Activated naive CD4-positive, alpha-beta T cell treated with anti-CD3 and anti-CD28 coated beads, Interleukin-2, amount 10 ng/mL, durations not matched to agents 7 days and 5 days (primary cell): Measurements from ENCODE around the gene SPDYE4.

Experiments used
- CTCF ChIA-PET: fragments of 350-600 bp; sonication (Branson Sonifier 250); formaldehyde crosslinking; loops from one replicate; lab custom pipeline; 2021; ENCODE audit warnings: antibody characterized with exemption; lab: Charles Lee
- DNase-seq: peaks from one replicate; pipeline ENCODE4 v3.0.0-alpha.2; 2020
- H3K27ac Mint-ChIP-seq: one replicate; pipeline ENCODE4 v1.8.0; 2021; ENCODE audit warnings: mild to moderate bottlenecking, moderate library complexity, mixed read lengths
- H3K27me3 Mint-ChIP-seq: one replicate; pipeline ENCODE4 v1.8.0; 2021; ENCODE audit warnings: mild to moderate bottlenecking, mixed read lengths
- H3K36me3 Mint-ChIP-seq: one replicate; pipeline ENCODE4 v1.8.0; 2021; ENCODE audit warnings: mixed read lengths
- H3K4me1 Mint-ChIP-seq: one replicate; pipeline ENCODE4 v1.8.0; 2021; ENCODE audit warnings: mixed read lengths
- H3K4me3 Mint-ChIP-seq: one replicate; pipeline ENCODE4 v1.8.0; 2021; ENCODE audit warnings: mild to moderate bottlenecking, moderate library complexity, mixed read lengths
- H3K9me3 Mint-ChIP-seq: one replicate; pipeline ENCODE4 v1.8.0; 2021; ENCODE audit warnings: mixed read lengths

The SPDYE4 gene

GRCh38 chr17:8725881-8726876 lies 32.2 kb downstream of the SPDYE4 start:
- Mint-ChIP-seq H3K36me3 (no peaks in the 10 kb centered on the region), H3K4me1 (no peaks in the 10 kb centered on the region), H3K27me3 (peaks cover 32% of the 10 kb centered on the region), H3K9me3 (no peaks in the 10 kb centered on the region), H3K4me3 (no peak overlapping the region), H3K27ac (no peak overlapping the region)
- DNase-seq, result no peak
- CTCF ChIA-PET, result interaction anchor here (1.1 kb wide), 1 partner anchor 316 kb away, joined by 3 read pairs; no protein-coding TSS in a partner anchor

GRCh38 chr17:8724451-8724850 lies 33.9 kb downstream of the SPDYE4 start:
- CTCF ChIA-PET, result interaction anchor here (1.0 to 1.3 kb wide), 2 partner anchors 313 to 314 kb away, joined by 3 to 4 read pairs; no protein-coding TSS in a partner anchor
- no peak for DNase-seq
- H3K36me3 Mint-ChIP-seq, result no peaks in the 10 kb centered on the region
- H3K4me3 Mint-ChIP-seq, result no peak overlapping the region
- no peak overlapping the region for H3K27ac Mint-ChIP-seq
- H3K27me3 Mint-ChIP-seq, result peaks cover 26% of the 10 kb centered on the region
- H3K4me1 Mint-ChIP-seq, result no peaks in the 10 kb centered on the region
- no peaks in the 10 kb centered on the region for H3K9me3 Mint-ChIP-seq

GRCh38 chr17:8720596-8720995 lies 37.8 kb downstream of the SPDYE4 start:
- no peaks in the 10 kb centered on the region for H3K4me1 Mint-ChIP-seq
- no peak overlapping the region for H3K4me3 Mint-ChIP-seq
- DNase-seq, result no peak
- H3K27ac Mint-ChIP-seq, result no peak overlapping the region
- H3K27me3 Mint-ChIP-seq, result peaks cover 20% of the 10 kb centered on the region
- H3K9me3 Mint-ChIP-seq, result peaks cover 2% of the 10 kb centered on the region
- H3K36me3 Mint-ChIP-seq, result no peaks in the 10 kb centered on the region
- CTCF ChIA-PET, result no interaction called here

GRCh38 chr17:8719291-8720246 lies 38.8 kb downstream of the SPDYE4 start:
- no peak overlapping the region for H3K27ac Mint-ChIP-seq
- no peak for DNase-seq
- H3K4me1 Mint-ChIP-seq, result no peaks in the 10 kb centered on the region
- H3K9me3 Mint-ChIP-seq, result peaks cover 2% of the 10 kb centered on the region
- no peak overlapping the region for H3K4me3 Mint-ChIP-seq
- CTCF ChIA-PET, result no interaction called here
- H3K36me3 Mint-ChIP-seq, result no peaks in the 10 kb centered on the region
- H3K27me3 Mint-ChIP-seq, result peaks cover 12% of the 10 kb centered on the region

- H3K27me3 Mint-ChIP-seq, result peaks cover 9% of the 10 kb centered on the region
- CTCF ChIA-PET, result interaction anchor here (0.7 kb wide), 1 partner anchor 9 kb away, joined by 3 read pairs; no protein-coding TSS in a partner anchor
- no peak overlapping the region for H3K4me3 Mint-ChIP-seq
- peaks cover 2% of the 10 kb centered on the region for H3K9me3 Mint-ChIP-seq
- no peak for DNase-seq
- no peak overlapping the region for H3K27ac Mint-ChIP-seq
- no peaks in the 10 kb centered on the region for H3K36me3 Mint-ChIP-seq
- no peaks in the 10 kb centered on the region for H3K4me1 Mint-ChIP-seq
Measured at GRCh38 chr17:8718001-8718563, 40.3 kb downstream of the SPDYE4 start.

GRCh38 chr17:8713878-8714277 lies 44.5 kb downstream of the SPDYE4 start:
- peaks cover 2% of the 10 kb centered on the region for H3K9me3 Mint-ChIP-seq
- no peak for DNase-seq
- CTCF ChIA-PET, result no interaction called here
- H3K4me1 Mint-ChIP-seq, result no peaks in the 10 kb centered on the region
- no peaks in the 10 kb centered on the region for H3K36me3 Mint-ChIP-seq
- H3K27ac Mint-ChIP-seq, result no peak overlapping the region
- H3K4me3 Mint-ChIP-seq, result no peak overlapping the region
- H3K27me3 Mint-ChIP-seq, result no peaks in the 10 kb centered on the region

GRCh38 chr17:8713315-8713714 lies 45.0 kb downstream of the SPDYE4 start:
- CTCF ChIA-PET, result no interaction called here
- Mint-ChIP-seq H3K4me3 (no peak overlapping the region), H3K9me3 (peaks cover 2% of the 10 kb centered on the region), H3K36me3 (no peaks in the 10 kb centered on the region), H3K27ac (no peak overlapping the region), H3K27me3 (no peaks in the 10 kb centered on the region), H3K4me1 (no peaks in the 10 kb centered on the region)
- DNase-seq, result no peak

- no peak overlapping the region for H3K4me3 Mint-ChIP-seq
- peaks cover 2% of the 10 kb centered on the region for H3K9me3 Mint-ChIP-seq
- CTCF ChIA-PET, result no interaction called here
- DNase-seq, result no peak
- H3K36me3 Mint-ChIP-seq, result no peaks in the 10 kb centered on the region
- no peaks in the 10 kb centered on the region for H3K4me1 Mint-ChIP-seq
- peaks cover 3% of the 10 kb centered on the region for H3K27me3 Mint-ChIP-seq
- no peak overlapping the region for H3K27ac Mint-ChIP-seq
Measured at GRCh38 chr17:8712698-8713097, 45.6 kb downstream of the SPDYE4 start.

GRCh38 chr17:8711291-8711690 lies 47.1 kb downstream of the SPDYE4 start:
- CTCF ChIA-PET, result no interaction called here
- no peak for DNase-seq
- H3K9me3 Mint-ChIP-seq, result no peaks in the 10 kb centered on the region
- no peak overlapping the region for H3K4me3 Mint-ChIP-seq
- no peaks in the 10 kb centered on the region for H3K36me3 Mint-ChIP-seq
- H3K27ac Mint-ChIP-seq, result no peak overlapping the region
- H3K4me1 Mint-ChIP-seq, result no peaks in the 10 kb centered on the region
- H3K27me3 Mint-ChIP-seq, result peaks cover 8% of the 10 kb centered on the region

GRCh38 chr17:8710813-8711212 lies 47.5 kb downstream of the SPDYE4 start:
- Mint-ChIP-seq H3K9me3 (no peaks in the 10 kb centered on the region), H3K4me1 (no peaks in the 10 kb centered on the region), H3K4me3 (no peak overlapping the region), H3K27me3 (peaks cover 12% of the 10 kb centered on the region), H3K36me3 (no peaks in the 10 kb centered on the region), H3K27ac (no peak overlapping the region)
- DNase-seq, result no peak
- CTCF ChIA-PET, result no interaction called here

GRCh38 chr17:8709006-8709405 lies 49.3 kb downstream of the SPDYE4 start:
- Mint-ChIP-seq H3K9me3 (no peaks in the 10 kb centered on the region), H3K36me3 (no peaks in the 10 kb centered on the region), H3K4me3 (no peak overlapping the region), H3K27ac (no peak overlapping the region), H3K27me3 (peaks cover 21% of the 10 kb centered on the region), H3K4me1 (no peaks in the 10 kb centered on the region)
- CTCF ChIA-PET, result interaction anchor here (0.6 to 1.5 kb wide), 2 partner anchors 9 to 37 kb away, joined by 3 read pairs; no protein-coding TSS in a partner anchor
- no peak for DNase-seq

GRCh38 chr17:8708025-8708461 lies 50.3 kb downstream of the SPDYE4 start:
- CTCF ChIA-PET, result interaction anchor here (1.0 kb wide), 1 partner anchor 43 kb away, joined by 3 read pairs; no protein-coding TSS in a partner anchor

GRCh38 chr17:8707332-8708024 lies 50.9 kb downstream of the SPDYE4 start:
- Mint-ChIP-seq H3K36me3 (no peaks in the 10 kb centered on the region), H3K4me1 (no peaks in the 10 kb centered on the region), H3K27me3 (peaks cover 26% of the 10 kb centered on the region), H3K4me3 (no peak overlapping the region), H3K27ac (no peak overlapping the region), H3K9me3 (no peaks in the 10 kb centered on the region)
- no peak for DNase-seq
- CTCF ChIA-PET, result interaction anchor here (1.0 kb wide), 1 partner anchor 43 kb away, joined by 3 read pairs; no protein-coding TSS in a partner anchor

More at GRCh38 chr17:8708025-8708461, 50.3 kb downstream of the SPDYE4 start:
- peaks cover 26% of the 10 kb centered on the region for H3K27me3 Mint-ChIP-seq
- no peak for DNase-seq
- H3K27ac Mint-ChIP-seq, result no peak overlapping the region
- H3K4me1 Mint-ChIP-seq, result no peaks in the 10 kb centered on the region
- H3K4me3 Mint-ChIP-seq, result no peak overlapping the region
- no peaks in the 10 kb centered on the region for H3K9me3 Mint-ChIP-seq
- H3K36me3 Mint-ChIP-seq, result no peaks in the 10 kb centered on the region
